GM06990 (cell line): ENCODE results near the gene HESX1.

Source experiments
- DNase-seq: peaks from one replicate; pipeline ENCODE4 v3.0.0-alpha.2; 2011; ENCODE audit not compliant: insufficient read length; ENCODE audit errors: extremely low read depth
- H3K27me3 ChIP-seq: replicated peaks from 2 replicates; pipeline ENCODE4 v1.6.0; 2011; ENCODE audit warnings: low read length; ENCODE audit not compliant: control insufficient read depth, insufficient read depth
- H3K36me3 ChIP-seq: 2 replicates; pipeline ENCODE4 v1.5.1; 2011; ENCODE audit warnings: low read length; ENCODE audit not compliant: control insufficient read depth, insufficient read depth
- H3K4me3 ChIP-seq: replicated peaks from 2 replicates; pipeline ENCODE4 v1.5.1; 2011; ENCODE audit warnings: low read depth, mild to moderate bottlenecking, control low read depth, low read length
- CTCF ChIP-seq: IDR thresholded peaks from 2 replicates; pipeline ENCODE4 v1.5.1; 2011; ENCODE audit warnings: low read length, control low read depth, mild to moderate bottlenecking, inconsistent platforms; ENCODE audit not compliant: insufficient read depth, poor library complexity, severe bottlenecking

Gene HESX1

DNA sequence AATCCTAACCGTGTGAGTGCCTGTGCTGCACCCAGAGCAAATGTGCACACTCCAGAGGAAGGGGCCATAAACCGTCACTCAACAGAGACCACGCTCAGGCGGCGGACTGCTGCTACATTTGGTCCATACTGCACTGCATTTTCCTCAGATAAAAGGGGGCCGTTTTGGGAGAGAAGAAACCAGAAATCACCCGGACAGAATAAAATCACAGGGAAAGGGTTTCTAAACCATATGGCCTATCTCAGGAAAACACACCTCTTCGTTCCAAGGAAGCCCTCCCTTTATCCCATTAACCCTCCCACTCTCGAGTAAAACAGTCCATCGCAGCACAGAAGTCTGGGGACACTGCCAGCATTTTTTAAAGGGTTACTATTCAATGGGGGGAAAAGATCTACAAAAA is 42.2 kb downstream of the HESX1 start:
- DNase-seq: no peak
- no peak overlapping the region for H3K4me3 ChIP-seq
- no peak for TF ChIP-seq CTCF
- no peaks in the 10 kb centered on the region for H3K36me3 ChIP-seq
- peaks cover 2% of the 10 kb centered on the region; the same call in 1 of the 2 replicates for H3K27me3 ChIP-seq

- Histone ChIP-seq H3K27me3 (0 out of 2 replicates have a peak, but pooled peaks cover 2% of the 10 kb centered on the region), H3K4me3 (no peak overlapping the region), H3K36me3 (no peaks in the 10 kb centered on the region)
- TF ChIP-seq CTCF: no peak
- no peak for DNase-seq
Measured at GRCh38 chr3:57155310-57155643, 44.5 kb downstream of the HESX1 start.

- TF ChIP-seq CTCF: no peak
Measured at GRCh38 chr3:57154470-57155309, 45.1 kb downstream of the HESX1 start.

GRCh38 chr3:57152151-57153143 is 47.3 kb downstream of the HESX1 start:
- H3K27me3 ChIP-seq: 0 out of 2 replicates have a peak, but pooled peaks cover 2% of the 10 kb centered on the region
- TF ChIP-seq CTCF: no peak
- no peaks in the 10 kb centered on the region for H3K36me3 ChIP-seq
- DNase-seq: no peak
- no peak overlapping the region for H3K4me3 ChIP-seq

More at GRCh38 chr3:57154470-57155309, 45.1 kb downstream of the HESX1 start:
- no peak overlapping the region for H3K4me3 ChIP-seq
- no peak for DNase-seq
- H3K27me3 ChIP-seq: 0 out of 2 replicates have a peak, but pooled peaks cover 2% of the 10 kb centered on the region
- H3K36me3 ChIP-seq: no peaks in the 10 kb centered on the region

GRCh38 chr3:57151749-57152148 is 48.0 kb downstream of the HESX1 start:
- no peak for DNase-seq
- H3K27me3 ChIP-seq: 0 out of 2 replicates have a peak, but pooled peaks cover 2% of the 10 kb centered on the region
- no peaks in the 10 kb centered on the region for H3K36me3 ChIP-seq
- no peak for TF ChIP-seq CTCF
- H3K4me3 ChIP-seq: no peak overlapping the region
